Fibroblast of pulmonary artery (primary cell): ENCODE results near the gene RHOU.
"Not testable (repeated sequence)": the region's sequence is repeated elsewhere in the genome, so short reads cannot be mapped to it uniquely, and the experiment has no call there.

Experiments
- DNase-seq: peaks from one replicate; pipeline ENCODE4 v3.0.0-alpha.2; 2010; ENCODE audit warnings: low read depth
- H3K4me3 ChIP-seq: replicated peaks from 2 replicates; pipeline ENCODE4 v1.5.1; 2011; ENCODE audit warnings: low read depth, mild to moderate bottlenecking, control low read depth, low read length, moderate library complexity
- CTCF ChIP-seq: IDR thresholded peaks from 2 replicates; pipeline ENCODE4 v1.5.1; 2011; ENCODE audit warnings: mild to moderate bottlenecking, control low read depth, low read length, inconsistent platforms; ENCODE audit errors: missing control alignments

The RHOU gene

GRCh38 chr1:228734881-228735801 is at the start of gene RHOU:
TSS of gene RHOU (plus strand) at chr1:228735479. CDS start at chr1:228735743, 264 bp downstream.
- H3K4me3 ChIP-seq = peak within 1 kb of the TSS; percentile 88
- TF ChIP-seq CTCF = peak; percentile 21
- DNase-seq = peak; percentile 72

GRCh38 chr1:228687587-228687986 is 47.7 kb upstream of the RHOU start:
- TF ChIP-seq CTCF = no peak
- DNase-seq = no peak
- no peak overlapping the region for H3K4me3 ChIP-seq

GRCh38 chr1:228689255-228689654 is 46.0 kb upstream of the RHOU start:
- TF ChIP-seq CTCF = no peak
- no peak overlapping the region for H3K4me3 ChIP-seq
- no peak for DNase-seq

GRCh38 chr1:228691211-228691610 is 44.1 kb upstream of the RHOU start:
- DNase-seq = no peak
- no peak for TF ChIP-seq CTCF
- no peak overlapping the region for H3K4me3 ChIP-seq

- H3K4me3 ChIP-seq = no peak overlapping the region
- DNase-seq = peak; percentile 74
- peak; percentile 42 for TF ChIP-seq CTCF
Observed at GRCh38 chr1:228691926-228692325, 43.4 kb upstream of the RHOU start.

GRCh38 chr1:228694447-228694846 is 40.8 kb upstream of the RHOU start:
- DNase-seq, H3K4me3 ChIP-seq: not testable (repeated sequence)

GRCh38 chr1:228695015-228695955 is 40.0 kb upstream of the RHOU start:
- TF ChIP-seq CTCF = no peak
- no peak for DNase-seq
- H3K4me3 ChIP-seq = no peak overlapping the region
